GM12872 (cell line): Measurements from ENCODE around the gene BCL6.

Source experiments
- CTCF ChIP-seq: IDR thresholded peaks from 3 replicates; pipeline ENCODE4 v1.5.1; 2011; ENCODE audit warnings: low read depth, mild to moderate bottlenecking, low read length, moderate library complexity; ENCODE audit not compliant: insufficient read depth

BCL6 gene

GRCh38 chr3:187739561-187740332, 5.5 kb downstream of the BCL6 start:
- TF ChIP-seq CTCF, result peak; percentile 99

- no peak for TF ChIP-seq CTCF
Observed at GRCh38 chr3:187739094-187739560, 6.1 kb downstream of the BCL6 start.

GRCh38 chr3:187738331-187739093, 6.8 kb downstream of the BCL6 start:
- TF ChIP-seq CTCF, result peak; percentile 93

GRCh38 chr3:187738071-187738330, 7.3 kb downstream of the BCL6 start:
- TF ChIP-seq CTCF, result no peak

GRCh38 chr3:187737368-187738070, 7.7 kb downstream of the BCL6 start:
- no peak for TF ChIP-seq CTCF

- no peak for TF ChIP-seq CTCF
Observed at GRCh38 chr3:187737006-187737367, 8.3 kb downstream of the BCL6 start.

GRCh38 chr3:187736418-187736871, 8.8 kb downstream of the BCL6 start:
- no peak for TF ChIP-seq CTCF
